K562 (cell line): ENCODE data around the gene CFAP73. TPM values are rescaled to one million over a fixed set of nuclear protein-coding genes. Genes with fewer than 3 reads are reported as not detected.

Experiments
- PKNOX1 ChIP-seq: fragments of 450-650 bp; IDR thresholded peaks from 2 replicates; pipeline ENCODE4 v1.6.1; 2016
- RAD51 ChIP-seq: fragments of 450-650 bp; IDR thresholded peaks from 2 replicates; pipeline ENCODE4 v1.7.1; 2016; ENCODE audit warnings: low read depth, mild to moderate bottlenecking, borderline replicate concordance
- polyA plus RNA-seq, 8 experiments: library from polyadenylated mRNA; depleted of rRNA in 4 of 8; stranded (reverse) in 5 of 8; unstranded in 3 of 8; fragments of >200 nt; fragmentation: Nextera tagmentation in 2 of 8; fragmentation: Illumina TruSeq in 1 of 8; extraction: Ambion mirVana in 2 of 8; extraction: Trizol in 1 of 8; gene quantifications; 2 replicates each; pipeline versions ENCODE4 v1.2.1 to v1.2.3, GENCODE V29; 2011 to 2014; ENCODE audit warnings: inconsistent platforms in 1 of 8, missing spikeins in 1 of 8
- total RNA-seq, 7 experiments: library from RNA; depleted of rRNA in 6 of 7; stranded (reverse); fragments of >200 nt in 6 of 7; fragmentation: Illumina TruSeq in 2 of 7; extraction: Trizol in 2 of 7; gene quantifications; 2 replicates each; pipeline versions ENCODE4 v1.2.1 to v1.2.3, GENCODE V29; 2011 to 2021; ENCODE audit warnings: low replicate concordance in 1 of 7
- TF ChIP-seq, protein P1 (sequence below), 3 experiments: fragments of 200-800 bp in 1 of 3; fragments of 250-450 bp in 1 of 3; fragments of 450-650 bp in 1 of 3; sonication (Bioruptor Pico) in 1 of 3; sonication (Bioruptor generic) in 1 of 3; formaldehyde crosslinking in 1 of 3; IDR thresholded peaks; 2 replicates each; pipeline versions ENCODE4 v1.6.1 to v1.8.0; 2016 to 2022; ENCODE audit warnings: mild to moderate bottlenecking in 2 of 3, missing genetic modification characterization in 2 of 3, missing compliant biosample characterization in 1 of 3, moderate library complexity in 1 of 3
- TF ChIP-seq, protein P2 (sequence below): fragments of 450-650 bp; IDR thresholded peaks from 2 replicates; pipeline ENCODE4 v1.6.1; 2016; ENCODE audit warnings: mild to moderate bottlenecking, moderate library complexity
- TF ChIP-seq, protein P3 (sequence below): sonication (generic); formaldehyde crosslinking; IDR thresholded peaks from 2 replicates; pipeline ENCODE4 v1.9.0; 2022; ENCODE audit warnings: mild to moderate bottlenecking, missing genetic modification reagents

Gene CFAP73
- total and polyA plus RNA-seq, 9 of the 15 experiments (the other 6 are each of a cell fraction or from before 2014, with no cell fraction given): not detected

- TF ChIP-seq, protein P1, sequence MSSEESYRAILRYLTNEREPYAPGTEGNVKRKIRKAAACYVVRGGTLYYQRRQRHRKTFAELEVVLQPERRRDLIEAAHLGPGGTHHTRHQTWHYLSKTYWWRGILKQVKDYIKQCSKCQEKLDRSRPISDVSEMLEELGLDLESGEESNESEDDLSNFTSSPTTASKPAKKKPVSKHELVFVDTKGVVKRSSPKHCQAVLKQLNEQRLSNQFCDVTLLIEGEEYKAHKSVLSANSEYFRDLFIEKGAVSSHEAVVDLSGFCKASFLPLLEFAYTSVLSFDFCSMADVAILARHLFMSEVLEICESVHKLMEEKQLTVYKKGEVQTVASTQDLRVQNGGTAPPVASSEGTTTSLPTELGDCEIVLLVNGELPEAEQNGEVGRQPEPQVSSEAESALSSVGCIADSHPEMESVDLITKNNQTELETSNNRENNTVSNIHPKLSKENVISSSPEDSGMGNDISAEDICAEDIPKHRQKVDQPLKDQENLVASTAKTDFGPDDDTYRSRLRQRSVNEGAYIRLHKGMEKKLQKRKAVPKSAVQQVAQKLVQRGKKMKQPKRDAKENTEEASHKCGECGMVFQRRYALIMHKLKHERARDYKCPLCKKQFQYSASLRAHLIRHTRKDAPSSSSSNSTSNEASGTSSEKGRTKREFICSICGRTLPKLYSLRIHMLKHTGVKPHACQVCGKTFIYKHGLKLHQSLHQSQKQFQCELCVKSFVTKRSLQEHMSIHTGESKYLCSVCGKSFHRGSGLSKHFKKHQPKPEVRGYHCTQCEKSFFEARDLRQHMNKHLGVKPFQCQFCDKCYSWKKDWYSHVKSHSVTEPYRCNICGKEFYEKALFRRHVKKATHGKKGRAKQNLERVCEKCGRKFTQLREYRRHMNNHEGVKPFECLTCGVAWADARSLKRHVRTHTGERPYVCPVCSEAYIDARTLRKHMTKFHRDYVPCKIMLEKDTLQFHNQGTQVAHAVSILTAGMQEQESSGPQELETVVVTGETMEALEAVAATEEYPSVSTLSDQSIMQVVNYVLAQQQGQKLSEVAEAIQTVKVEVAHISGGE (CRISPR knock-in tag; IDR thresholded peaks at IDR 0.05): no peak
- TF ChIP-seq RAD51 (peak; percentile 56; the same call in 1 of the 2 replicates), PKNOX1 (peak; percentile 96)
- TF ChIP-seq, protein P2, sequence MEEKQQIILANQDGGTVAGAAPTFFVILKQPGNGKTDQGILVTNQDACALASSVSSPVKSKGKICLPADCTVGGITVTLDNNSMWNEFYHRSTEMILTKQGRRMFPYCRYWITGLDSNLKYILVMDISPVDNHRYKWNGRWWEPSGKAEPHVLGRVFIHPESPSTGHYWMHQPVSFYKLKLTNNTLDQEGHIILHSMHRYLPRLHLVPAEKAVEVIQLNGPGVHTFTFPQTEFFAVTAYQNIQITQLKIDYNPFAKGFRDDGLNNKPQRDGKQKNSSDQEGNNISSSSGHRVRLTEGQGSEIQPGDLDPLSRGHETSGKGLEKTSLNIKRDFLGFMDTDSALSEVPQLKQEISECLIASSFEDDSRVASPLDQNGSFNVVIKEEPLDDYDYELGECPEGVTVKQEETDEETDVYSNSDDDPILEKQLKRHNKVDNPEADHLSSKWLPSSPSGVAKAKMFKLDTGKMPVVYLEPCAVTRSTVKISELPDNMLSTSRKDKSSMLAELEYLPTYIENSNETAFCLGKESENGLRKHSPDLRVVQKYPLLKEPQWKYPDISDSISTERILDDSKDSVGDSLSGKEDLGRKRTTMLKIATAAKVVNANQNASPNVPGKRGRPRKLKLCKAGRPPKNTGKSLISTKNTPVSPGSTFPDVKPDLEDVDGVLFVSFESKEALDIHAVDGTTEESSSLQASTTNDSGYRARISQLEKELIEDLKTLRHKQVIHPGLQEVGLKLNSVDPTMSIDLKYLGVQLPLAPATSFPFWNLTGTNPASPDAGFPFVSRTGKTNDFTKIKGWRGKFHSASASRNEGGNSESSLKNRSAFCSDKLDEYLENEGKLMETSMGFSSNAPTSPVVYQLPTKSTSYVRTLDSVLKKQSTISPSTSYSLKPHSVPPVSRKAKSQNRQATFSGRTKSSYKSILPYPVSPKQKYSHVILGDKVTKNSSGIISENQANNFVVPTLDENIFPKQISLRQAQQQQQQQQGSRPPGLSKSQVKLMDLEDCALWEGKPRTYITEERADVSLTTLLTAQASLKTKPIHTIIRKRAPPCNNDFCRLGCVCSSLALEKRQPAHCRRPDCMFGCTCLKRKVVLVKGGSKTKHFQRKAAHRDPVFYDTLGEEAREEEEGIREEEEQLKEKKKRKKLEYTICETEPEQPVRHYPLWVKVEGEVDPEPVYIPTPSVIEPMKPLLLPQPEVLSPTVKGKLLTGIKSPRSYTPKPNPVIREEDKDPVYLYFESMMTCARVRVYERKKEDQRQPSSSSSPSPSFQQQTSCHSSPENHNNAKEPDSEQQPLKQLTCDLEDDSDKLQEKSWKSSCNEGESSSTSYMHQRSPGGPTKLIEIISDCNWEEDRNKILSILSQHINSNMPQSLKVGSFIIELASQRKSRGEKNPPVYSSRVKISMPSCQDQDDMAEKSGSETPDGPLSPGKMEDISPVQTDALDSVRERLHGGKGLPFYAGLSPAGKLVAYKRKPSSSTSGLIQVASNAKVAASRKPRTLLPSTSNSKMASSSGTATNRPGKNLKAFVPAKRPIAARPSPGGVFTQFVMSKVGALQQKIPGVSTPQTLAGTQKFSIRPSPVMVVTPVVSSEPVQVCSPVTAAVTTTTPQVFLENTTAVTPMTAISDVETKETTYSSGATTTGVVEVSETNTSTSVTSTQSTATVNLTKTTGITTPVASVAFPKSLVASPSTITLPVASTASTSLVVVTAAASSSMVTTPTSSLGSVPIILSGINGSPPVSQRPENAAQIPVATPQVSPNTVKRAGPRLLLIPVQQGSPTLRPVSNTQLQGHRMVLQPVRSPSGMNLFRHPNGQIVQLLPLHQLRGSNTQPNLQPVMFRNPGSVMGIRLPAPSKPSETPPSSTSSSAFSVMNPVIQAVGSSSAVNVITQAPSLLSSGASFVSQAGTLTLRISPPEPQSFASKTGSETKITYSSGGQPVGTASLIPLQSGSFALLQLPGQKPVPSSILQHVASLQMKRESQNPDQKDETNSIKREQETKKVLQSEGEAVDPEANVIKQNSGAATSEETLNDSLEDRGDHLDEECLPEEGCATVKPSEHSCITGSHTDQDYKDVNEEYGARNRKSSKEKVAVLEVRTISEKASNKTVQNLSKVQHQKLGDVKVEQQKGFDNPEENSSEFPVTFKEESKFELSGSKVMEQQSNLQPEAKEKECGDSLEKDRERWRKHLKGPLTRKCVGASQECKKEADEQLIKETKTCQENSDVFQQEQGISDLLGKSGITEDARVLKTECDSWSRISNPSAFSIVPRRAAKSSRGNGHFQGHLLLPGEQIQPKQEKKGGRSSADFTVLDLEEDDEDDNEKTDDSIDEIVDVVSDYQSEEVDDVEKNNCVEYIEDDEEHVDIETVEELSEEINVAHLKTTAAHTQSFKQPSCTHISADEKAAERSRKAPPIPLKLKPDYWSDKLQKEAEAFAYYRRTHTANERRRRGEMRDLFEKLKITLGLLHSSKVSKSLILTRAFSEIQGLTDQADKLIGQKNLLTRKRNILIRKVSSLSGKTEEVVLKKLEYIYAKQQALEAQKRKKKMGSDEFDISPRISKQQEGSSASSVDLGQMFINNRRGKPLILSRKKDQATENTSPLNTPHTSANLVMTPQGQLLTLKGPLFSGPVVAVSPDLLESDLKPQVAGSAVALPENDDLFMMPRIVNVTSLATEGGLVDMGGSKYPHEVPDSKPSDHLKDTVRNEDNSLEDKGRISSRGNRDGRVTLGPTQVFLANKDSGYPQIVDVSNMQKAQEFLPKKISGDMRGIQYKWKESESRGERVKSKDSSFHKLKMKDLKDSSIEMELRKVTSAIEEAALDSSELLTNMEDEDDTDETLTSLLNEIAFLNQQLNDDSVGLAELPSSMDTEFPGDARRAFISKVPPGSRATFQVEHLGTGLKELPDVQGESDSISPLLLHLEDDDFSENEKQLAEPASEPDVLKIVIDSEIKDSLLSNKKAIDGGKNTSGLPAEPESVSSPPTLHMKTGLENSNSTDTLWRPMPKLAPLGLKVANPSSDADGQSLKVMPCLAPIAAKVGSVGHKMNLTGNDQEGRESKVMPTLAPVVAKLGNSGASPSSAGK: no peak
- TF ChIP-seq, protein P3, sequence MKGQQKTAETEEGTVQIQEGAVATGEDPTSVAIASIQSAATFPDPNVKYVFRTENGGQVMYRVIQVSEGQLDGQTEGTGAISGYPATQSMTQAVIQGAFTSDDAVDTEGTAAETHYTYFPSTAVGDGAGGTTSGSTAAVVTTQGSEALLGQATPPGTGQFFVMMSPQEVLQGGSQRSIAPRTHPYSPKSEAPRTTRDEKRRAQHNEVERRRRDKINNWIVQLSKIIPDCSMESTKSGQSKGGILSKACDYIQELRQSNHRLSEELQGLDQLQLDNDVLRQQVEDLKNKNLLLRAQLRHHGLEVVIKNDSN (CRISPR knock-in tag): peak; percentile 85
These were observed 45.6 kb upstream of the CFAP73 start (continued) for GRCh38 chr12:113103756-113104450.
